Measurements from ENCODE around the gene DEFB114.
"Not testable (repeated sequence)": the region's sequence is repeated elsewhere in the genome, so short reads cannot be mapped to it uniquely, and the experiment has no call there.

The DEFB114 gene, protein sequence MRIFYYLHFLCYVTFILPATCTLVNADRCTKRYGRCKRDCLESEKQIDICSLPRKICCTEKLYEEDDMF

DNA sequence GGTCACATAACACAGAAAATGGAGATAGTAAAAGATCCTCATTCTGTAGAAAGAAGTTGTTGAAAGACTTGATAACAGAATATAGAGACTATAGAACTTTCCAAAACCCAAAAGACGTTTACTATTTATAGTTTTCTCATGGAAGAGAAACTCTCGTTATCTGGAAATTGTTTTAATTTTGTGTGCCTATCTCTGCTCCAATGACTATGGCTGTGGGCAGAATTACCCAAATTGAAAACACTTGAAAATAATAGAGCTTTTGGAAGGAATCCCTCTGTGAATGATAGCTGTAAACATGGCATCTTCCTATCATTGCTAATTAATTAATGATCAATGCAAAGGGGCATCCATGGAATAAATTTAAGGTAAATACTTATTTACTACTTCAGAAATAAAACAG is at the start of gene DEFB114:
DEFB114 (minus strand) TSS at position 101 of the 400 bp plus-strand sequence; CDS start at position 42, 59 bp downstream.
- no peak within 1 kb of the TSS for H3K27ac ChIP-seq
- DNase-seq (ENCODE audit: low read depth, low spot score) = no peak

DNA sequence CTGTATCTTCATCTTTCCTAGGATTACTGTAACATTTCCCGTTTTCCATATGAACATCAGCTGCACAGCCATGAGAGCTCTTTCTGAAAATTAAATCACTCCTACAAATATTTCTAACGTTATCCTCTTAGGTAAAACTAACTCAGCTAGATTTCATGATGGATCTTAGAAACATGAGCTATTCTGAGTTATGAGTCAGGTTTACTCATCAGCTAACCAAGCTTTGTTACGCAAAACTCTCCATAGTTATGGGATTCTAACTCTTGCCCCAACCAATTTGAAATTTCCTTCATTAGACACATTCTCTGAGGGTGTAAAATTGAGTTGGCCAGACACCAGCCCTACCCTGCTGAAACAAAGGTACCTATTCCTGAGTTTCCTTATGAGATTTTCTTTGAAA is 43.9 kb upstream of the DEFB114 start:
- DNase-seq (ENCODE audit: low read depth, low spot score) = no peak
- no peak overlapping the region for H3K27ac ChIP-seq

DNA sequence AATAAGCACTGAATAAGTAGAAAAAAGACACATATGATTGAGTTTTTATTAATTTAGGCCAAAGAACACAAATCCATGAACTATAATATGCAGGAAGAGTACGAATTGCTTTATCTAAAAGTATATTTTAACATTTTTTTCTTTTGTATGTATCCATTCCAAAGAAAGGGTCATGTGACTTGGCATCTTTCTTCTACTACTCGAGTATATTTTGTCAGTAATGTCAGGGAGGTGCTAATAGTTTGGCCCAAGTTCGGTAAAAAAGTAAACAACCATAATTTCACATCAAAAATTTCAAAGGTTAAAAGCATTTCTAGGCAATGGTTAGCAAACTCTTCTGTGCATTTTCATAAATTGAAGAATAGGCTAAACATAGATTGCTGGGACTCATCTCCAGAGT is 39.2 kb upstream of the DEFB114 start:
- no peak overlapping the region for H3K27ac ChIP-seq
- DNase-seq (ENCODE audit: low read depth, low spot score) = no peak

DNA sequence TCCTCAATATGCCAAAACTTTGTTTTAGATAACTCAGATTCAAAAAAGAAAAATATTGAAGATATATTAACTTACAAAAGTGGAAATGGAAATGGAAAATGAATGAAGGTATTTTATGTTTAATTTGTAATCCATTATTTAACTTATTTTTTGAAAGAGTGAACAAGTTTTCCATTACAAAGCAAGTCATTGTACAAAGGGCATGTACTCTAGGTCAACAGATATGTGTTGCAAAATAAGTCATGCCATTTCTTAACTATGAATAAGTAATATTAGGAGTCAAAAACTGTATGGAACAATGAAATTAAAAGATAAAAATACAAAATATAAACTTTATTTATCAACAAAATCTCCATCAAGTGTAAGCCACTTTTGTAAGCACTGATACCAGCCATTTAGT is 31.3 kb upstream of the DEFB114 start:
- no peak overlapping the region for H3K27ac ChIP-seq
- DNase-seq (ENCODE audit: low read depth, low spot score) = no peak

DNA sequence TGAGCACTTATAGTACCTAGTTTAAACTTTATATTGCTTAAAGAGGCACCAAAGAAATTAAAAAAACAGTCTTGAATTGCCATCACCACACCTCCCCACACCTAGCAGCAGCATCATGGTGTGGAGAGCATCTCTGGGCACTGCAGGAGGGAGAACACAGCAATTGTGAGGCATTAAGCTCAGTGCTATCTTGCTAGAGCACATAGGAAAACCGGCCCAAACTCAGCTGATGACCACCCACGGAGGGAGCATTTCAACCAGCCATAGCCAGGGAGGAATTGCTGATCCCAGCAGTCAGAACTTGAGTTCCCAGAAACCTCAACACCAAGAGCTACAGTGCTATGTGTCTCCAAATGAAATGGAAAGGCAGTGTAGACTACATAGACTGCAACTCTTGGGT is 24.9 kb upstream of the DEFB114 start:
- no peak overlapping the region for H3K27ac ChIP-seq
- DNase-seq (ENCODE audit: low read depth, low spot score) = no peak

DNA sequence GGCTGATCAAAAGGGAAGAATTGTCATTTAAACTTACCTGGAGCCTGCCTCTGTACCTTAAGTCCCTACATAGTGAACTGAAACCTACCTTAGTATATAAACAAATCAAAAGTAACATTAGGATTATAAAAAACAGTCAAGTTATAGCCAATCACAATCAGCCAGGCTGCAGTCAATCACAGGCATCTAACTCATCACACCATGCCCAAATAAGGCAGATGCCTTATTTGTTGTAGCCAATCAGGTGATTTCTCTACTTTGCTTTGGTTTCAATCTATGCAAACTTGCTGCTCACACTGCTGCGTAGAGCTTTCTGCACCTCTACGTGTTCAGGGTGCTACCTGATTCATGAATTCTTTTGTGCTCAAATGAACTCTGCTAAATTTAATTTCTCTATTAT is 23.8 kb upstream of the DEFB114 start:
- no peak overlapping the region for H3K27ac ChIP-seq
- no peak for DNase-seq (ENCODE audit: low read depth, low spot score)

DNA sequence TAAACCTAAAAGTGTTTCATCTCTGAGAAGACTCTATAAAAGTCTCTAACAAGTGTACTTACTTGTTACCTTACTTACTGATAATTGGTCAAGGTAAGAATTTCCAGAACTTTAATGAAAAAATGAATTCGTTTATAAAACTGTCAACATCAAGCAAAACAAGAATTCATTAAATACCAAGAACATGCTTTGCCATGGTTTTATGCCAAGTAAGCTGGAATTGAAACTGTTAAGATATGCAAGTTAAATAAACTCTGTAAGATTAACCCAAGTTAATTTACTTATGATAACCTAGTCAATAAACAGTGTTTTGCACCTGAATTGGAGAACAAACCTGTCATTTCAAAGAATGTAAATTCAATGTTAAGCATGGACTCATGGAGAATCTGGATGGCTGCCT is 22.6 kb upstream of the DEFB114 start:
- no peak overlapping the region for H3K27ac ChIP-seq
- no peak for DNase-seq (ENCODE audit: low read depth, low spot score)

DNA sequence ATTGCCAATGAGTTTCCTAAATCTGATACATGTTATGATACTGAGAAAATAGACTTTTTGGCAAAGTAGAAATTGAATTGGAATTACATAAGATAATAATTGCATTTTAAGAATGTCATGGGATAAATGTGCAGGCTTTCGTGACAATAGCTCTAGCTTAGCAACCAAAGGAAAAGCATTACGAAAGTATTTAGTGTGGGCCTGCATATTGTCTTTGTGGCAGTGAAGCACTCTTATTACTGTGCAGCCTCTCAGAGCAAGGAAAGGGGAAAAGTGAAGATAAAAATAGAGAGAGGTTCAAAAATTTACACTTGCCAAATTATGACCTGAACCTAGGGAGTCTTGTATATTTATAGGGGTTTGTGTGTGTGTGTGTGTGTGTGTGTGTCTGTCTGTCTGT is 18.1 kb upstream of the DEFB114 start:
- no peak overlapping the region for H3K27ac ChIP-seq
- no peak for DNase-seq (ENCODE audit: low read depth, low spot score)

DNA sequence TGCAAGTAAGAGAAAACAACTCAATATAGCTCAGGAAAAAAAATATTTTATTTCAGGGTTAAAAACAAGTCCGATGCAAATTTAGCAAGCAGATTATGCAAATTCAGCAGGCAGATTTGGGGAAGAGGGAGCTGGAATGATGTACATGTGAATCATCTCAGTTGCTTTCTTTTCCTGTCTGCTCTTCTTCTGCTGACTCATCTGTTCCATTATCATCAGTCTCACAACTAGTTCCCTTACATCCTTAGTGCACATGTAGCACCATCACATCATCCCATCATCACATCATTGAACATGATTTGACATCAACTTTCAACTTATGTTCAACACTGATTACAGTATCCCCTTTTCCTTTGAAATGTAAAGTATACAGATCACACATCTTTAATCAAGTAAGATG is 16.9 kb upstream of the DEFB114 start:
- no peak overlapping the region for H3K27ac ChIP-seq
- DNase-seq (ENCODE audit: low read depth, low spot score) = no peak

DNA sequence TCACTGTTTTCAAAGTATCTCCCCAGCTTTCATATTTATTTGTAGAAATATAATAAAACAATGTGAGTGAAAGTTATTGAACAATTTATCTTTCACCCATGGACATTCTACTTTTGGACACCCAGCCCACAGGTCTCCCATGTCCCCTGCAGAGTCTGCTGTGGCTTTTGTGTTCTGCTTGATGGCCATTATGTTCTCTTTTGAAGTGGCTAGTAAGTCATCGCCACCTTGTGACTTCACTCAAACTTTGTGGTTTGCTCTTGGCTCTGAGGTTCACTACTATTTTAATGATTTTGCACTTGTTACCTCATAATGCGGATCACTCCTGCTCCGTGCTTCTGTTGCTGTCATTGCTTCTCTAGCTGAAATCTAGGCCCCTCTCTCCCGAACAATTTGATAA is 15.6 kb upstream of the DEFB114 start:
- H3K27ac ChIP-seq = no peak overlapping the region
- no peak for DNase-seq (ENCODE audit: low read depth, low spot score)

DNA sequence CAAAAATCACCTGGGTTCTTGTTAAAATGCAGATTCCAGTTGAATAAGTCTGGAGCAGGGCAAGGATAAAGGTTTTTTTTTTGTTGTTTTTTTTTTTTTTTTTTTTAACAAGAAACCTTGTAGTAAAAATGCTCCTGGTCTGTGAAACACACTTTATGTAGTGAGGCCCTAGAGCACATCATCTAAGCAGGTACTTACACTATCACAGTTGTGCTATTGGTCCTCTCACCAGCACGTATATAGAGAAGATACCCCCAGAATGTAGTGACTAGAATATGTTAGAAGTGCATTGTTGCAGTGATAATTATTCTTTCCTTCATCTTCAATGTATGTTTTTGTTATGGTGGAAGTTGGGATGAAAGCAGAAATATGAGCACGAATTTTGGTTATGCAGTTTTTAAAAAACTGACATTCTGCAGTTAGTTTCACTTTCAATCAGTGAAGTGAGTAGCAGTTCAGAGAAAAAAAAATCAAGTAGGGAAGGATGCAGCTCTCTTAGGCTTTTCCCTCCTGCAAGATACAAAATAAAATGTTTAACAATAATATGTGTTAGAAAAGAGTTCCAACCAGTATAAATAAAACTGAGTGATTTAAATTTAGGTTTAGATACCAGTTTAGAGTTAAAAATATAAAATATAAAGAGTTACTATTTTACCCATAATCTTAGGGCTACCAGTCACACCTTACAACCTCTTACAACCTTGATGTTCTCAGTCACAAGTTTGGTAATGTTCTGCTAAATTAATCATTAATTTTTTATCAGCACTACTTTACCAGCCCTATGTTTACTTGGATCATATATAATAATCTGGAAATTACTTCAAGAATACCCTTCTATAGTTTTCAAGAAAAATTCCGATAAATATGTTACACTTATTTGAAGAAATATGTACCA is 14.6 kb upstream of the DEFB114 start:
- H3K27ac ChIP-seq = no peak overlapping the region
- no peak for DNase-seq (ENCODE audit: low read depth, low spot score)

DNA sequence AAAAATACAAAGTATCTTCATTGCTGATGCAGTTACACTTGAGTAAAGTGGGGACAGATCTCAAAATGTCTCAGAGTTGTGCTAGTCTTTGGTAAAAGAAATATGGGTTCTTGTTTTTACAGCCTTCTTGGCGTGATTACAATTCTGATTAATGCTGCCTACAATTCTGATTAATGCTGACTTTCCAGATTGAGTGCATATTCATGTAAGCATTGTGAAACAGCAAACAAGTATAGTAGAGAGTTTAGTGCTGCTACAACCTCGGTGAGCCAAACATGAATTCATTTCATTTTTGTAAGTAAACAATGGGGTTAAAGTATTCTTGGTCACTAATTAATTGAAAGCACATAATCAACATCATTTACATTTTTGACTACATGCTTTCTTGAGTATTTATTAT is 5.6 kb upstream of the DEFB114 start, which contains the start of gene DEFB113:
DEFB113 (minus strand) TSS at position 21 of the 400 bp plus-strand sequence; CDS start at position 21, 0 bp downstream.
- H3K27ac ChIP-seq = no peak within 1 kb of the TSS
- DNase-seq (ENCODE audit: low read depth, low spot score) = no peak

DNA sequence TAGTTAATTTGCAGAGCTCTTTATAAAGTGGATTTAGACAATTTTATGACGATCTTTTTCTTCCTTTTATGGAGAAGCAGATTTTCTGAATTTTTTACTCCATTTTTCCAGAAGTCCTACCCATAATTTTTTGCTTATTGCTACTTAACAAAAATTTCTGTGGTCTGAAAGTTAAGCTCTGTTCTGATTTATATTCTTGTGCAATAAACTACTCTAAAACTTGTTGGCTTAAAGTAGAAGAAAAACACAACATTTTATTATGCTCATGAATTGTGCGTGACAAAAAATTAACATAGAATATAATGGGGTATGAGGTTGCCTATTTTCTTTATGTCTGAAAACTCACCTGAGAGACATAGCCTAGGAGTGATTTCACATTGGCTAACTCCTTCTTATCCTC is 2.9 kb upstream of the DEFB114 start:
- DNase-seq (ENCODE audit: low read depth, low spot score) = no peak
- H3K27ac ChIP-seq = no peak overlapping the region

DNA sequence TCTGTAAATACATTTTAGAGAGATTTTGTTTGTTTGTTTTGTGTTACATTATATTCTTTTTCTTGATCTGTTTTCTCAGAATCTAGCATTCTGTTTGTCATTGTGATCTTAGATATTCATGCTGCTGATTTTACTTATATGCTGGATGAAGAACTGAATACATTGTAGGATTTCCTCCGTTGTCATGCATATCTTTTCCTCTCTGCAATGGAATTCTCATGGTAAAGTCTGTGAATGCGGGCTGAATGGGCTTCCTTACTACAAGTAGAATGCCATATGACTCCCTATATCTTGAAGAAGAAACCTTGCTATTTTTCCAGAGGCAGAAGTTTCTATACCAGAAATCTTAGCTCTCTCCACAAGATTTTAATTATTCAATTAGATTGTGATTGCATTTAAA is 2.4 kb upstream of the DEFB114 start:
- DNase-seq (ENCODE audit: low read depth, low spot score) = no peak
- no peak overlapping the region for H3K27ac ChIP-seq

DNA sequence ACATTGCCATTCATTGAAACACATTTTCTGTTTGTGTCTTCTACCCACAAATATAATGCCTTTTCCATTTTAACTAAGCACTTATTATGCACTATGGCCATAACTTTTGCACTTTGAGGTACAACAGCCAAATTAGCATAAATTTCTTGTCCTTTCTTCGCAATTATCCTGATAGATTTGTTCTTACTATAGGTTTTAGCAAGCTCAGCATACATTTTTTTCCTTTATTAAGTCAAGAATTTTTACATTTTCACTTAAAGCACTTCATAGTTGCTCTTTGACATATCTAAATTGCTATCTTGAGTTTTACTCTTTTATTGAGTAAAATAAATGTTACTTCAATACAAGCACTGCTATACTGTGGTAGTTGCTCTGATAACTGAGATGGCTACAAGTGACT is 5.8 kb downstream of the DEFB114 start:
- no peak for DNase-seq (ENCODE audit: low read depth, low spot score)

DNA sequence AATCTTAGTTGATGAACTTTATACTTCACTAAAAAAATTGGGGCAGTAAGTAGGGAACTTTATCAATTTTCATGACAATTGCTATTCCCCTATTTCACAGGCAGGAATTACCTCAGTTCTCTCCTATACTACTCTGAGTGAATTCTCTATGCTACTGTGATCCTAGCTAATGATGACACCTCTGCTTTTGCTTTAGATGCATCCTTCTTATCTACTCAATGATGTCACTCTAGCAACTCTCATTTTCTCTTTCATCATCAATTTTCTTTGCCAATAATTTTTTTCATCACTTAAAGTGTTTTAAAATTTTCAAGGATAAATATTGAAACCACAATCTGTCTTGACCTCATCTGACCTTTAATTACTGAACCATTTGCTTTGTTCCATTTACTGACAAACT is 8.1 kb downstream of the DEFB114 start:
- no peak for DNase-seq (ENCODE audit: low read depth, low spot score)
- H3K27ac ChIP-seq = no peak overlapping the region

More for the DNA sequence above, 5.8 kb downstream of the DEFB114 start:
- H3K27ac ChIP-seq = no peak overlapping the region

DNA sequence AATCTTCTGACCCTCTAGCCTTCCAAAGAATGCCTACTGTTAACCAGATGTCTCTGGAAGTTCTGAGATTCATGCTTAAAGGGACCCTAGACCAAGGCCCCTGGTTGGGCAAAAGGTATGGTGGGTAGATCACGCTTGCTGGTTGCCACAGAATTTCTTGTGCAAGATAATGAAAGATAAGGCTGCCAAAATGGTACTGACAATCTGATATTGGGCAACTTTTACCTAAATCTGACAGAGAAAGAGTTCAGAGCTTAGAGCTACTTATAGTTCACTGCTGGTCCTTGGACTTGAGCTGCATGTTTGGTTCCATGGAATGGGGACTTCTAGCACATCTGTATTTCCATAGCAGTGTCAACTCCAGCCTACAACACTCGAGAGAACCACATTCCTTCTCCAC is 12.0 kb downstream of the DEFB114 start:
- no peak overlapping the region for H3K27ac ChIP-seq
- DNase-seq (ENCODE audit: low read depth, low spot score) = no peak

DNA sequence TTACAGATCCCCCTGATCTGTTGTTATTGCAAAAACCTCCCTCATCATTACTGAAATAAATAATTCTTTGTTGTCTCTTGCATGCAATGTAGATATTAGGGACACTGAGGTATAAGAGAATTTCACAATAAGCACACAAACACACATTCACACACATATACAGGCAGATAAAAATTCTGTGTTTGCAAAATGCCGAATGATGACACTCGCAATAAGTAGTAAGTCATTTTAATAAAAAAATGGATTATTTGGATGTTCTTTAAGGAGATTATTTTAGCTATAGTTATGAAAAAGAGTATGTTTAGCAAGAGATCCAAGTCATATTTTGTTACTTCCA is 13.6 kb downstream of the DEFB114 start:
- DNase-seq (ENCODE audit: low read depth, low spot score) = no peak
- H3K27ac ChIP-seq = no peak overlapping the region

DNA sequence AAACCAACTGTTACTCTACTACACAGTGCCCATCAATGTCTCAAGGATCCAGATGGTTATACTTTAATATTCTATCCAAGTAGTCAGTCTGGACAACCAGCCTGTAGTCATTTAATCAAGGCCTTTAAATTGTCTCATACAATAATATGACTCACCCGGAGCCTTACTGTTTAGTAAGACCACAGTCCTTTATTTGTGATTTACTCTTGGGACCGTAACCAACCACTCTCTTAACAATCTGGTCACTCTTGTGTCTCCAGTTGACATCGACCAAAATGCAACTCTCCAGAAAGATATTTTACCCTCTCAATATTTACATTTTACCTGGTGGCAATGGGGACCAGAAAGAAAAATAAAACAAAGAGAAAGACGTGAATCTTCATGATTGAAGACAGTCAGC is 14.9 kb downstream of the DEFB114 start:
- H3K27ac ChIP-seq = no peak overlapping the region
- no peak for DNase-seq (ENCODE audit: low read depth, low spot score)

DNA sequence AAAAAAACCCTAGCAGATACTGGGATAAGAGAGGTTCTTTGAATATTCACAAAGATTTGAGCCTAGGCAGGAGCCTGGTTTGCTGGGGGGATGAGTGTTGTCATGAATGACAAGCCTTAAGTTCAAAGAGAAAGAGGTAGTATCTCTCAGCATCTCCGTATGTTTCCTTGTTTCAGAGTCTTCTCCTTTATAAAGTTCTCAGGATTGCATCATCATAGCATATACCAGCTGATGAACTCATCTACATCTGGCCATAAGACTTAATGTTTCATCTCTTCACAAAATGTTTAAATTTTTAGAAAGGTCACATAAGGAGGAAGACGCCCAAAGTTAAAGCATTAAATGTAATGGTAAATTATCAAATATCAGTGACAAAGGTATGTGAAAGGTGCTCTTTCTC is 17.1 kb downstream of the DEFB114 start:
- no peak overlapping the region for H3K27ac ChIP-seq
- DNase-seq (ENCODE audit: low read depth, low spot score) = no peak

DNA sequence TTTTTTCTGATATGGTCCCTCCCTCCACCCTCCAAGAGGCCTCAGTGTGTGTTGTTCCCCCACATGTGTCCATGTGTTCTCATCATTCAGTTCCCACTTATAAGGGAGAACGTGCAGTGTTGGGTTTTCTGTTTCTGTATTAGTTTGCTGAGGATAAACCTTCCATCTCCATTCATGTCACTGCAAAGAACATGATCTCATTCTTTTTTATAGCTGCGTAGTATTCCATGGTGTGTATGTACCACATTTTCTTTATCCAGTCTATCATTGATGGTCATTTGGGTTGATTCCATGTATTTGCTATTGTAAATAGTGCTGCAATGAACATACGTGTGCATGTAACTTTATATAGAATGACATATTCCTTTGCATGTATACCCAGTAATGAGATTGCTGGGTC is 19.9 kb downstream of the DEFB114 start:
- H3K27ac ChIP-seq; DNase-seq (ENCODE audit: low read depth, low spot score): not testable (repeated sequence)

DNA sequence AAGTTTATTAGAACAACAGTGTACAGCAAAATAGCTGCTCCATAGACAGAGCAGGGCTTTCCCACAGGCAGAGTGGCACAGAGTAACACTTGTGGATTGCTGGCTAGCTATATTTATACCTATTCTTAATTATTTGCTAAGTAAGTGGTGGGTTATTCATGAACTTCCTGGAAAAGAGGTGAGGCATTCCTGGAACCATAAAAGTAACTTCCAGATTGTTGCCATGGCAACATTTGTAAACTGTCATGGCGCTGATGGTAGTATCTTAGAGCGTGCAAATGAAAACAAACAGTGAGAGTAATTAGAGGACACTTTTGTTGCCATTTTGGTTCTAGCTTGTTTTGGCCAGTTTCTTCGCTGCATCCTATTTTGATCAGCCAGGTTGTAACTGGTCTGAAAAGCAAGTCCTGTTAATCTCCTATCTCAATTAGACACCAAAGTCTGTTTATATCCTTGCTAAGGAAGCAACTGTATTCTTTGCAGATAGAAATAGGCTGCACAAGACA is 23.9 kb downstream of the DEFB114 start:
- DNase-seq (ENCODE audit: low read depth, low spot score) = no peak
- no peak overlapping the region for H3K27ac ChIP-seq

All from epithelial cell of prostate (primary cell).